GM19324 (cell line): Measurements from ENCODE around the gene TRPV5.

ENCODE experiments used
- ATAC-seq: cut with Tn5 transposase; IDR thresholded peaks from one replicate; pipeline ENCODE4 v1.9.1; 2021; ENCODE audit warnings: mild to moderate bottlenecking, moderate library complexity; ENCODE audit not compliant: unreplicated experiment, low FRiP score

The TRPV5 gene

DNA sequence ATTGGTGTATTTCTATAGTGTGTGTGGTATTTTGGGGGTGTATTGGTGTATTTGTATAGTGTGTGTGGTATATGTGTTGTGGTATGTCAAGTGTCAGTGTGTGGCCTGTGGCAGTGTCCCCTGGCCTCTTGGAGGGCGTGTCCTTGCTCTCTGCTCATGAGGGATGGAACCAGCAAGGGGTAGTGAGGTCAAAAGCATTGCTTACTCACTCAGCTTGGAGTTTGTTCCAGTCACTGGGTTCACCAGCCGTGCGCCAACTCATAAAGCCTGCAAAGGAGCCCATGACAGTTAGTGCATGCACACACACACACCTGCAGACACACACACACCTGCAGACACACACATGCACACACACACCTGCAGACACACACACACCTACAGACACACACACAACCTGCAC lies 43.7 kb downstream of the TRPV5 start:
- no peak for ATAC-seq

DNA sequence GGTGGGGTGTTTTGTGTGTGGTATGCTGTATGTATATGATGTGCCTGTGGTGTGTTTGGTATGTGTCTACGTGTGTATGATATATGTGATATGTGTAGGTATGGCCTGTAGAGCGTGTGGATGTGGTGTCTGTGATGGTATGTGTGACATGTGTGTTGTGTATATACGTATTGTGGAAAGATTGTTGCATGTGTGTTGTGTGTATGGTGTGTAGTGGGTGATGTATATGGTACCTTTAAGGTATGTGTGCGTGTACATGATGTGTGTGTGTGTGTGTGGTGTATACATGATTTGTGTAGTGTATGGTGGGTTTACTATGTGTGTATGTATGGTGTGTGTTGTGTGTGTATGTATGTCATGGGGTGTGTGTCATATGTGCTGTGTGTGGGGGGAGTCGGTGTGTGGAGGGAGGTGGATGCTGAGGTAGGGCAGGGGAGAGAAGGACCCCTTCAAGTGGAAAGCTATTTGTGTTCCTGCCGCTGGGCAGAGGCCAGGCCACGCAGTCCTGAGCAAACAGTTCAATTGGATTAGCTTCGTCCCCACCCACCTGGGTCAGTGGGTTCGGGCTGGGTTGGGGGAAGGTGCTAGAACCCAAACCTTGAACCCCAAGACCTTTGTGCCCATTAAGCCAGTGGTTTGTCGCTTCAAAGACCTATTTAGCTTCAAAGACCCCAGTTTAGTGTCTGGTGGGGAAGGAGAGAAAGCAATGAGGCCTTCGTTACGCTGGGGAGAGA lies 46.1 kb downstream of the TRPV5 start:
- ATAC-seq: no peak

DNA sequence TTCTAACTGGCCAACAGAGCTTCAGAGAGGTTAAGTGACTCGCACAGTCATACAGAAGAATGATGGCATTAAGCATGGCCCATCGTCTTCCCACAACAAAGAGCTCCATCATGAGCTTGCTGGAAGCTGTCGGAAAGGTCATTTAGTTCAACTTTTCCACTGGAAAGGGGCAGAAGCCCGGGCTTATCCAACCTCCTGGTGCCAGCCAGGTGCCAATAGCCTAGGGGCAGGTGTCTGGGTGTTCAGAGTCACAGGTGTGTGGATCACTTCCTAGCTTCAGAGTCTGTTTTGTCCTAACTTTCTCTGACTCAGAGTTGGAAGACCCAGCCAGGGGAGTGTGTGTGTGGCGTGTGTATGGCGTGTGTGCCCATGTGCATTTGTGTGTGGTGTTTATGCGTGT lies 46.7 kb downstream of the TRPV5 start:
- no peak for ATAC-seq

DNA sequence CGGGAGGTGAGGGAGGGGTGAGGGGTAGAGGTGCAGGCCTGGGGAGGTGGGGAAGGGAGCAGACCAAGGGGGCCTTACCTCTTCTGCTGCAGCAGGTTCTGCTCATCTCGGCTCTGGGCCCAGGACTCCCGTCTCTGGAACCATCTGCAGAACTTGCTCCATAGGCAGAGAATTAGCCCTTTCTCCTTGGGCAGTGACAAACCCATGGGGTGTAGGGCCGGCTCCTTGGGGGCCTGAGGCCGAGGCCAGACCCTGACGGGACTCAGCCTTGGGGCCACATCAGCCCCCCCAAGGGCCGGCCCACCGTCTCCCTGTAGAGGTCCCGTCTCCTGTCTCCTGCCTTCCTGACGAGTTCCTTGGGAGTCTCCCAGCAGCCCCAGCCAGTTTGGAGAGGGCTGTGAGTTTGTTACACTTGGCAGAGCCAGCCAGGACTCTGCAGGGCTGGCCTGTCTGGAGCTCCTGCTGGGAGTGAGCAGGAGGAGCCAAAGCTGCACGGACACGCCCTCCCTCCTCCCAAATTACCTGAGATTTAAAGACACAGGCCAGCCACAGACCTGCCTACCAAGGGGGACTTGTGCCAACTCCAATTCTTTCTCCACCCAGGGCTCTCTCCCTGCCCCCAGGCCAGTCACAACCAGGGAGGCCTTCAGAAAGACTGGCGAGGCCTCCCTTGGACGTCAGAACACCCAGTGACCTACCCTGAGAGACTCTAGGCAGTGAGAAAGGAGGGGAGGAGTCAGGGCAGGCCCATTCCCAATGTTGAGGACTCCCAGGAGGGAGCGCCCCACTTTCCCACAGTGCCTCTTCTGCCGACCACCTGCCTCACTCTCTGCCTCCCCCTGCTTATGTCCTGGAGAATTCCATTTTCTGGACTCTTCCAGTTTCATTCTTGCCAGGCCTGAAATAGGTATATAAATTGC lies 48.0 kb downstream of the TRPV5 start, which contains the start of gene TRPV6:
Gene TRPV6, minus strand, starts transcription at position 435 of the 920 bp plus-strand sequence.
- ATAC-seq: no peak

DNA sequence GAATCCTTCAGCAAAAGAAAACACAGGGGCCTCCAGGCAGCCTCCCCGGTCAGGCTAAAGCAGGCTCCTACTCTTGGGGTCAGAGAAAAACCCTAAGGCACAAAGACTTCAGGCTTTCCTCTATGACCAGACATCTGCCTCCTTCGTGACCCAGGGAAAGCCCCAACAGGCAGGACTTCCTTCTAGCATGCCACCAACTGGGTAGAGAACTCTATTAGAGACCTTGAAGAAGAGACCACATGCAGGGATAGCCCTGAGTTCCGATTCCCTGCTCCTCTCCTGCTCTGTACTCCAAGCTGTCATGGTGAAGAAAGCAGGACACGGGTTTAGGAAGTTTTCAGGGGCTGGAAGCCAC lies 49.3 kb downstream of the TRPV5 start:
- no peak for ATAC-seq

DNA sequence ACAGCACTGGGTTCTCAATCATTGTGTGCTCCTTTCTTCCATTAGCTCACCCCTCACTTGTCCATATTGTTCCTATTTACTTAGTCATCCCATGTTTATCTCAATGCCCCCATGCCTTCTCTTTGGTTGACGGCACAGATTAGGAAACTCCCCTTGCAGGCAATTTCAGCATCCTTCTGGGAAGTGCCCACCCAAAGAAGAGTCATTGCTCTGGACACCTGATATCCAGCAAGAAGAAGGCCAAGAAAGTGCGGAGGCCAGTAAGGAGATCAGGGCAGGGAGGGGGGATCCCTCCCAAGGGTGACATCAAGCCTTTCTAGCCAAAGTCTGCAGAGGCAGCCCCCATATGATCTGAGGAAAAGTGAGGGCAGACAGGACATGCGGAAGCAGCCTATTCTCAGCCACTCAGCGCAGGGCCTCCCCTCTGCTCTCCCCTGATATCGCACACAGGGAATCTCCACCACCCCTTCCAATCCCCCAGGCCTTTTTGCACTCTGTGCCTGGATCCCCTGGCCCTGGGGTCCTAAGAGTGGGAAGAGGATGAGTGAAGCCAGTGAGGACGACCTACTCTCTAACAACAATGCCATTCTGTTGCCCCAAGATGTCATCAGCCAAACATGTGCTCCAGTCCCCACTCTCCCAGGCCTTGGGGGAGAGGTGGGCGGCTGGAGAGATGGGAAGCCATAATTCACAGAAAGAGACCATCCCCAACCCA lies 49.8 kb downstream of the TRPV5 start:
- ATAC-seq: no peak

DNA sequence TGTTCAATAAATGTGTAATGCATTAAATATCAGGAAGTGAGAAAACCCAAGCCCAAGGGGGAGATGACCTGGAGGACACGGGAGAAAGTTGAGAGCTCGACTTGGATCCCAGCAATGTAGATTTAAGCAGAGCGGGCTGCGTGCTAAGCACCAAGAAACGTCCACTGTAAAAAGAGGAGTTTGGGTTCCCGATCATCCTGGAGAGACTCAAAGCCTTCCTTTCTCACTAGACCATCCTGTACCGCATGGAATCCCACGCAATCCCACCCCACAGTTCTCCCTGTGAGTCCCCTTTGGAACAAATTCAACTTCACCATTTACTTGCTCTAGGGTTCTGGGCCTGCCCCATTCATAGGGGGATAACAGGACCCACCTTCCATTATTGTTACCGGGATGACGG lies 50.4 kb downstream of the TRPV5 start:
- ATAC-seq: no peak

- ATAC-seq: no peak
Observed at GRCh38 chr7:142882338-142882678, 51.2 kb downstream of the TRPV5 start.

- ATAC-seq: no peak
Observed at GRCh38 chr7:142881586-142882337, 51.8 kb downstream of the TRPV5 start.

- ATAC-seq: no peak
Observed at GRCh38 chr7:142880876-142881505, 52.6 kb downstream of the TRPV5 start.

DNA sequence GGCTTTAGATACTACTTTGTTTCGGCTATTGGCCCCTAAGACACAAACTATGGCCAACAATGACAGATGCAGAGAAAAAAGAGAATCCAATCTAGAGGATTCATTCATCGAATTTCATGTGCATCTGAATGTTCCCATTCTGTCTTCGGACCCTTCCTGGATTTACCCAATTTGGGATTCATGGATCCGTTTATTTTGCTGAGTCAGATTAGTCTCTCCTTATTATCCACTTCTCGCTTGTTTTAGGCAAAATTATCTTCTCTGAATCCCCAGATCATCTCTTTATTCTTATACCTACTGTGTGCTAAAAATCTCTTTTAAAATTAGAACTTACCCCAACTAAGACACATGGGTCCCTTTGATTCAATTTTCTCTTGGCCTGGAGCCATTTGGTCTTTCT lies 54.5 kb downstream of the TRPV5 start:
- no peak for ATAC-seq

DNA sequence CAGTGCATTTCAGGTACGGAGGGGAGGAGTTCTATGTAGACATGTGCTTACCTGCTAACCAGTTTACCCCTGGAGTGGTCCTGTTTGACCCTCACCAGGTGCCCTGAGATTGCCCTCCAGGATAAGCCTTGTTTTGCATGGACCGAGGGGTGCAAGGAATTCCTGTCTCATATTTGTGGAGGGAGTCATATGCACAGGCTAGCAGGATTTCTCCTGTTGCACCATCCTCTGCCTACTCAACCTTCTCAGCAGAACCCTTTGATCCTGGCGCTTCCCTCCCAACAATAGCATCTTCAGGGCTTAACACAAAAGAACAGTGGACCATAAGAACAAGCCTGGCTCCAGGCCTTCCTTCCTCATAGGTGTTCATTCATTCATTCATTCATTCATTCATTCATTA lies 55.2 kb downstream of the TRPV5 start:
- no peak for ATAC-seq

- no peak for ATAC-seq
Observed at GRCh38 chr7:142876991-142877910, 56.3 kb downstream of the TRPV5 start.

GRCh38 chr7:142876236-142876960 lies 57.1 kb downstream of the TRPV5 start:
- no peak for ATAC-seq

- ATAC-seq: no peak
Observed at GRCh38 chr7:142875456-142875855, 58.1 kb downstream of the TRPV5 start.

- no peak for ATAC-seq
Observed at GRCh38 chr7:142874837-142875236, 58.7 kb downstream of the TRPV5 start.

DNA sequence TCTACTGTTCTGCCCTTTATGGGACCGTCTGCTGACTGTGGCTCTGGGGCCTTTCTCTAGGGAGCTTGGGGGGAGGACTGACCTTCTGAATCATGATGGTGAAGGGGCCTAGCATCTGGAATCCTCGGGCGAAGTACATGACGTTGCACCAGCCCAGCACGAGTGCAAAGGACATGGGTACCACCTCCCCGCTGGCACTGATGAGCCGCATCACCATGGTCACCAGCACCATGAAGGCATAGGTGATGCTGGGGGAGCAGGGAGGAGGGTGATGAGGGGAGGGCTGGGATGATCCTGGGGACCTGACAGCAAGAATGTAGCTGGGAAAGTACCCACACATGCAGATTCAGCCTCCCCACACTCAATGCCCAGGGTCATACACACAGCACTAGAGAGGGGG lies 59.1 kb downstream of the TRPV5 start:
- no peak for ATAC-seq

- no peak for ATAC-seq
Observed at GRCh38 chr7:142873871-142874270, 59.7 kb downstream of the TRPV5 start.
